CD4-positive, alpha-beta T cell treated with Interleukin-12 subunit alpha and Interleukin-12 subunit beta, for 1 hour (primary cell): ENCODE data around the gene MYLK3.
"Not testable (repeated sequence)": the region's sequence is repeated elsewhere in the genome, so short reads cannot be mapped to it uniquely, and the experiment has no call there.

ENCODE experiments used
- DNase-seq: peaks from one replicate; pipeline ENCODE4 v3.0.0-alpha.2; 2020

The MYLK3 gene

DNA sequence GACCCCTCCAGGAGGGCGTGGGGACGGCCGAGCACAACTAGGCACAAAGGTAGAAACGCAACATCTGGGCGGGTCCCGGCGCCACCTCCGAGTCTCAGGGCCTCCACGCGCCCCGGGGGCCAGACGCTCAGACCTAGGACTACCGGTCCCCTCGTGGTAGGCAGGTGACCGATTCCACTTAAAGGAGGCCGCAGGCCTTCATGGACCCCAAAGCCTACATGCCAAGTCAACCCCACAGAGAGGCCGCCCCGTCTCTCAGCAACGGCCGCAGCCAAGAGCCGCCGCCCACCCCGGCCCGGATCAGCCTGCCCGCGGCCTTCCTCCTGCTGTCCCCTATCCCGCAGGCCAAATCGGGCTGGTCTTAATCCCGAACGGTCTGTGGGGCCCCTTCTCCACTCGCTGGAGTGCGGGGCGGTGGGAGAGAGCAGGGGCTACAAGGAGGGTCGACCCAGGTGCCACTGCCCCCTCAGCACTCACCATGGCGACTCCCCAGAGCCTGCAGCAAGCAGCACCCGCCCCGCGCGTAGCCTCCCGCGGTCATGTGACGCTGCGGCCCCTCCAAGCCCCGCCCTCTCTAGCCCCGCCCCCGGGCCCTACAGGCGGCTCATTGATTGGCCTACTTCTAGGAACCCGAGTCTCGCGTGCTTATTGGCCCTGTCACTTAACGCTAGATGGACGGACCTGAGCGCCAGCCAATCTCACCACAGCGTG is 59.3 kb downstream of the MYLK3 start, which contains the start of gene VPS35:
TSS of gene VPS35 (minus strand) at position 525 of the 711 bp plus-strand sequence. CDS start at position 480, 45 bp downstream.
- DNase-seq = peak; percentile 99

DNA sequence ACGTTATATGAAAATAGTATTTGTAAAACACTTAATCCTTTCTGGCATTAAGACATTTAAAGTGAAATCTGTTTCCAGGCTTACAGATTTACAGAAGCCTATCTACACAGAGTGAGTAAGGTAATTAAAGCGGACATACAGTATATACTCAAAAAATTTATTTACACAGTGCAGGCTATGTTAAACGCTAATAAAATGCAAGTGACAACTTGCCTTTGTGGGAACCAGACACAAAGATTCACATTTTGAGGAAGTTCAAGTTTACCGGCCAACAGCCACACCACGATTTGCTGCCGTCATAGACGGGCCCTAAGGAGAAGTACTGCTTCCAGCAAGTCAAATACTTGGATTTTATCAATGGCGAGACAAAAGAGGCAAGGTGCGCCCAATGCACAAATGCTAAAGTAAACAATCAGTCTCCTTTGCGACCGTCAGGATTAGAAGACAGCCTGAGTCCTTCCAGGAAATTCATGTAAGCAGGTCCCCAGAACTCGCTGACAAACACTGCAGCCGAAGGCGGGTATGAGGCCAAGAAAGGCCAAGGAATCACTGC is 60.0 kb downstream of the MYLK3 start:
- DNase-seq = no peak

DNA sequence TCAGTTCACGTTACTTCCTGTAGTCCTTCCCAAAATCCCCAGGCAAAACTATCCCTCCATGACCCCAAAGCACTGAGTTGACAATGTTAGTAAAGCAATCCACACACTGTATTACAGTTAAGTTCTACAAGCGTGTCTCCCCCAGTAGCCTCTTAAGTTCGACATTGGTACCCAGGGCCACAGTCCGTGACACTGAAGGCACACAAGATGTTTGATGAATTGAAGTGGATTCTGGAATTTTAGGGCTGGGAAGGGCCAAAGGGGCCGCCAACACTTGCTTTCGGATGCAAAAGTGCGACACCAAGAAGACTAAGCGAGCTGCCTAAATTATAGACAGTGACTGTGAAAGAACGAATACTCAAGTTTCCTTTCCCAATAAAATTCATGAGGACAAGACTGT is 60.7 kb downstream of the MYLK3 start:
- no peak for DNase-seq

DNA sequence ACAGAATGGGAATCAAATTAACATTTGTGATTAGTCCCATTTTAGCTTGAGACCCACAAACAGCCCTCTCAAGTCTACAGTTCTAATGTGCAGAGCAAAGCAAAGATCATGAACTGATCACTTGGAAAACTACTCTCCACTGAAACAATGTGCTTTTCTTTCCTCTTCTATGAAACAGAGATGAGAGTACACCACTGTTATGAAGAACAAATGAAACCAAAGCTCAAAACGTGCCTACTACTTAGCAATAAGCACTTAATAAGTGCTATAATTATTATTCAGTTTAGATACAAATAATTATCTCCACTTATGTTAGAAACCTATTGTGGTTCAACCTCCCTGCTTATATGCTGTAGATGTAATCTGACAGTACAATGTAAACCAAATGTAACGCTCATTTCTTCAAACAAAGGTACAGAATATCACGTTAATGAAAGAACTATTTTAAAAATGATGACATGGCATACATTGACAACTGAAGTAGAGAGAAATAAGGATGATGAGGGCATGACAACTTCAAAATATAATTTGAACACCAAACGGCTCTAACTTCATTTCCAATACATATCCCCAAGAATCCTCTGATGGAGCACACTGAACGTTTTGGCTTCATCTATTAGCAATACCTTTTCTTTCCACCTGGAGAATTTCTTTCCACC is 61.2 kb downstream of the MYLK3 start:
- DNase-seq = no peak

DNA sequence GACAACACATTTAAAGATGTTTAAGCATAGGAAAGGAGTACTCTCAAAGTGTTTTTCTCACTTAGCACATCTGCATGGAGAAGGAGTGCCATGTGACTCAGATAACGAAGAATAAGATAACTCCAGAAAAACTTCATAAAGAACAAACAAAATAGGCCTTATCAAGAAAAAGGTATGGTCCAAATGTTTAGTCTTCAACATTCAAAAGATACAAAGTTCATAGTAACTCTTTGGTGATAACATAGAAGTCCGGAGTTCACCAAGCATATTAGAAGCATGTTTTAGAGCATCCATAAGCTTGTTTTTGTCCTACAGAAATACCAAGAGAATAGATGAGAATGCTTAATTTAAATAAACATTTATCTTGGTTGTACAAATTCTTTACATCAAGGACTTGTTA is 66.3 kb downstream of the MYLK3 start:
- DNase-seq = not testable (repeated sequence)

DNA sequence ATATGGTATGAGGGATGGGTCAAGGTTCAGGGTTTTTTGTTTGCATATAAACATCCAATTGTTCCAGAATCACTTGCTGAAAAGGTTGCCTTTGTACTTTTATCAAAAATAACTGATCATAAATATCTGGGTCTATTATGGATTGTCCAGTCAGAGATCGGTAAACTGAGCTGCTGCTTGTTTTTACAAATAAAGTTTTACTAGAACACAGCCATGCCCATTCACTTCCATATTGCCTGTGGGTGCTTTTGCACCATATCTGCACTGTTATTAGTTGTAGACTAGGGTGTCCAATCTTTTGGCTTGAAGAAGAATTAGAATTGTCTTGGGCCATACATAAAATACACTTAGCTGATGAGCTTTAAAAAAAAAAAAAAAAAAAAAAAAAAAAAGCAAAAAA is 70.2 kb downstream of the MYLK3 start:
- not testable (repeated sequence) for DNase-seq

DNA sequence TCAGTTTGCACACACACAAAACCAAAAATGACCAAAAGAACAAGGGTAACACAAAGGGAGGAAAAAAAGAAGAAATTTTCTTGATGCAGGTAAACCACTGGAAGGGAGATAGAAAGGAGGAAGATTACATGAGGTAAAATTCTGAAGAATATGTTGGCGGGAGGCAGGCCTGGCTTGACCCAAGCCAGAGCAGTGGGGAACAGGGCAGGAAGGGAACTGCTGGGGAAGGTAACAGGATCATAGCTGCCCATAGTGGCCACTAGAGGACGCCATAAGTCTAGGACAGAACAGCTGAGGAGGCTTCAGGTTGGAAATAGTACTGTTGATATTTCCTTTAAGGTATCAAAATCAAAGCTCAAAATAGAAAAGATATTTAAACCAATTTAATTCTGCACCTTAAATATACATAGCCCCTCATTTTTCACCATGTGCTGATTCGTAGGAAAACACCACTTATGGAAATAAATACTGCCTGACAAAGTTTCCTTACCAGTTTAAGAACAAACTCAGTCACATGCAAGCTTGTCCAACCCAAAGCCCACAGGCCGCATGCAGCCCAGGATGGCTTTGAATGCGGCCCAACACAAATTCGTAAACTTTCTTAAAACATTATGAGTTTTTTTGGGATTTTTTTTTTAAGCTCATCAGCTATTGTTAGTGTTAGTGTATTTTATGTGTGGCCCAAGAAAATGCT is 74.7 kb downstream of the MYLK3 start:
- DNase-seq = peak; percentile 62

DNA sequence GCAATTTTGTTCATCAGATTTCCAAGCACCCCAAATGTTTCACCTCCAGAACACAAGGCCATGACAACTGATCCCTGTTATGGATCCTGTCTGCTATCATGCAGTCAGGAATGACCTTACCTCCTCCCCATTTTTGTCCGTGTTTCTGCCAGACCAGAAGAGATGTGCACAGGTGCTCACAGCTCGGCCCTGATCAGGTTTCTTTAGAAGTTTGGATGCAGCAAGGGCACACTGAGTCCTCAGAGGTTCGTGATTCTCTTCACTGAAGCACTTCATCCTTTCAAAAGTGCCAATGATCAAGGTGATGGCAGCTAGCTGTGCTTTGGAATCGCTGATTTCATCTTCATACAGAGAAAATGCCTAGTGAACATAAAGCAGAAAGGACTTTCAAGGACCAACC is 86.0 kb downstream of the MYLK3 start:
- DNase-seq = no peak

DNA sequence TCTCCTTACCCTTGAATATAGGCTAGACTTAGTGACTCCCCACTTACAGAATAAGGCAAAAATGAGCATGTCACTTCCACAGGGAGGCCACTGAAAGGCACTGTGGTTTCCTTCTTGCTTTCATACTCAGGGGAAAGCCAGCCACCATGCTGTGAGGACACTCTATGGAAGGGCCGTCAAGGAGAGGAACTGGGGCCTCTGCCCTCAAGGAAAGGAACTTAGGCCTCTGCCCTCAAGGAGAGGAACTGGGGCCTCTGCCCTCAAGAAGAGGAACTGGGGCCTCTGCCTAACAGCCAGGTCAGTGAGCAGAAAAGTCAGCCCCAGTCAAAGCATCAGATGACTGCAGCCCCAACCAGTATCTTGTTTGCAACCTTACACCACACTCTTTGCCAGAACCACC is 89.2 kb downstream of the MYLK3 start:
- peak; percentile 29 for DNase-seq
